Central memory CD8-positive, alpha-beta T cell (primary cell): Measurements from ENCODE around the gene TRDN.
"Not testable (repeated sequence)": the region's sequence is repeated elsewhere in the genome, so short reads cannot be mapped to it uniquely, and the experiment has no call there.

ENCODE experiments used
- ATAC-seq: fragments of 150-1000 bp; cut with Tn5 transposase; replicated peaks from 2 replicates; pipeline ENCODE4 v1.10.0; 2022; ENCODE audit warnings: mild to moderate bottlenecking, moderate FRiP score, moderate number of reproducible peaks; ENCODE audit not compliant: poor library complexity, severe bottlenecking; ENCODE audit errors: extremely low read depth
- DNase-seq, 2 donors: peaks; one replicate each; pipeline ENCODE4 v3.0.0; 2021; ENCODE audit warnings: low spot score in 2 of 2
- H3K27ac Mint-ChIP-seq: one replicate; pipeline ENCODE4 v1.8.0; 2022; ENCODE audit warnings: low read depth, mild to moderate bottlenecking, moderate library complexity, mixed read lengths
- H3K27me3 Mint-ChIP-seq: one replicate; pipeline ENCODE4 v1.8.0; 2022; ENCODE audit warnings: mixed read lengths
- H3K36me3 Mint-ChIP-seq: one replicate; pipeline ENCODE4 v1.8.0; 2022; ENCODE audit warnings: mild to moderate bottlenecking, moderate library complexity, mixed read lengths; ENCODE audit not compliant: insufficient read depth
- H3K4me1 Mint-ChIP-seq: one replicate; pipeline ENCODE4 v1.8.0; 2022; ENCODE audit warnings: mixed read lengths
- H3K4me3 Mint-ChIP-seq: one replicate; pipeline ENCODE4 v1.8.0; 2022; ENCODE audit warnings: mild to moderate bottlenecking, moderate library complexity, mixed read lengths
- H3K9me3 Mint-ChIP-seq: one replicate; pipeline ENCODE4 v1.8.0; 2022; ENCODE audit warnings: mixed read lengths

TRDN gene

DNA sequence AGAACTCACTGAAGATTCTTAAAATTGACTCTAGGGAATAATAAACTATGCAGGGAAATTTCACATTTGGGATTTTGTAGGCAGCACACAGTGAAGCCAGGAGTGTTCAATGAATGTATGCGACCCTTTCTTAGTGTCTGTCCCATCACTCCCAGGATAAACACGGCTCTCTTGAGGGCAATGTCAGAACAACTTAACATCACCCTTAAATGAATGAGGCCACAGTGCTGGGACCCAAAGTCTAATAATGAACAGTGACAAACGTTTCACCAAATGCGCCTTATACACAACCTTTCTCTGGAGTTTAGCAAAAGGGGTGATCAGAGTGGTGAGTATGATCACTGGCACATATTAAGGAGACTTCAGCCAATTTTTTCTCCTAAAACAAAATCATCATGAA, 403.4 kb downstream of the TRDN start:
- Mint-ChIP-seq H3K27ac (no peak overlapping the region), H3K9me3 (peaks cover 13% of the 10 kb centered on the region), H3K4me3 (no peak overlapping the region), H3K36me3 (no peaks in the 10 kb centered on the region), H3K4me1 (no peaks in the 10 kb centered on the region), H3K27me3 (no peaks in the 10 kb centered on the region)
- DNase-seq (no peak), ATAC-seq (no peak)

DNA sequence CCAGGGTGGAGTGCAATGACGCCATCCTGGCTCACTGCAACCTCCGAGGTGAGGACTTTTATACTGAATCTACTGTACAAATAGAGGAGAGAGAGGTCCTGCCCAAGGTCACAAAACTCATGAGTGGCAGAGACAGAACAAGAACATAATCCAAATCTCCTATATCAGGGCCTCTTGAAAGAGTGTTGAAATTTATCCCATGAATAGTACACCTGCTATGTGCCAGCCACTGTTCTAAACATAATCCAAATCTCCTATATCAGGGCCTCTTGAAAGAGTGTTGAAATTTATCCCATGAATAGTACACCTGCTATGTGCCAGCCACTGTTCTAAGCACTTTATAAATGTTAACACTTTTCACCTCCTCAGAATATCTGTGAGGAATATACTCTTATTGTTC, 409.0 kb downstream of the TRDN start:
- not testable (repeated sequence) for H3K4me3 Mint-ChIP-seq, H3K36me3 Mint-ChIP-seq, ATAC-seq, H3K4me1 Mint-ChIP-seq, H3K27ac Mint-ChIP-seq, H3K27me3 Mint-ChIP-seq, DNase-seq
- peaks cover 20% of the 10 kb centered on the region for H3K9me3 Mint-ChIP-seq

DNA sequence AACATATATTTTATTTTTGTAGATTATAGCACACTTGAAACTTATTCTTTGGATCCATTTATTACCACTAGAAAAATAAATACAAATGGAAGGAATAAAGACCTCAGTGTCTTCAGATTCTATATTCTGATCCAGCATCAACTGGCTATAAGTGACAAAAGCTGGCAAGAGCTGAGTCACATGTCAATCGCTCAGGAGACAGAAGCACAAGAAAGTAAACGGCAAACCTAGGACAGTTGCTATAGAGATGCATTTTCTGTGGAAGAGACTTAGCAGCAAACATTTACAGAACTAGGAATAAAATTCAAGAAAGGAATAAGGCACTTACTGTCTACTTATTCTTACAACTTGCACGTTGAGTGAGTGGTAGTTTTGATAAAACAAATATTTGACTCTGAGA, 410.4 kb downstream of the TRDN start:
- Mint-ChIP-seq H3K36me3 (no peaks in the 10 kb centered on the region), H3K27ac (no peak overlapping the region), H3K4me3 (no peak overlapping the region), H3K9me3 (peaks cover 8% of the 10 kb centered on the region), H3K27me3 (no peaks in the 10 kb centered on the region), H3K4me1 (no peaks in the 10 kb centered on the region)
- no peak for ATAC-seq
- DNase-seq = no peak

DNA sequence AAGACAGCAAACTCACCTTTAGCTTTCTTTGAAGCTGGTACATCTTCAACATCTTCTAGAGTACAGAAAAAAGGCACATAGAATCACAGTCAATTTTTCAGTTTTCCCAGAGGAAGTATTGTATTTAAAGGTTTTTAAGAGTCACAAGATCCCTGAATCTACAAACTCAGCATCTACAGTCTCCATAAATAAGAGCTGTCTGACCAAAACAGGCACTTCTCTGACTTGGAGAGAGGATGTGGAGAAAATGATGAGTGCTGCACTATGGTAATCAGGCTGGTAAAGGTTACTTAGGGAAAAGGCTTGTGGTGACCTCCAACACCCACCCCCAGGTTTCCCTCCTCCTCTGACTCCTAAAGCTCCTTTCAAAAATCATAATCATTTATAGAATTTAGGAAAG, 412.7 kb downstream of the TRDN start:
- ATAC-seq (no peak), DNase-seq (no peak)
- Mint-ChIP-seq H3K4me3 (no peak overlapping the region), H3K27me3 (no peaks in the 10 kb centered on the region), H3K9me3 (peaks cover 8% of the 10 kb centered on the region), H3K4me1 (no peaks in the 10 kb centered on the region), H3K27ac (no peak overlapping the region), H3K36me3 (no peaks in the 10 kb centered on the region)

DNA sequence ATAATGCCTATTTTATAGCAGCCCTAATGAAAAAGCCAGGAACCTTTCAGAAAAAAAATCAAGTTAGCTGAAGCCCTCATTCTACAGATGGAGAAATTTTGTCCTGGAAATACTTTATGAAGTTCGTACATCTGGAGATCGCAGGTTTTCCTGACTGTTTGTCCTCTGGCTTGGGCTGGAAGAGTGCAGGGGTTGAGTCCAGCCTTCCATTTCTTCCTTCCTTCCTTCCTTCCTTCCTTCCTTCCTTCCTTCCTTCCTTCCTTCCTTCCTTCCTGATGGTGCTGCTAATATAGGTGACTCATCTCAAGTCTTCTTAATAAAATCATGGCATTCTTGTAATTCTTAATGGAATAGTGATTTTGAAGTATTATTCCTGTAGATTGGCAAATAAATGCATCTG, 413.3 kb downstream of the TRDN start:
- Mint-ChIP-seq H3K9me3 (peaks cover 8% of the 10 kb centered on the region), H3K27me3 (no peaks in the 10 kb centered on the region), H3K4me3 (no peak overlapping the region), H3K27ac (no peak overlapping the region), H3K4me1 (no peaks in the 10 kb centered on the region), H3K36me3 (no peaks in the 10 kb centered on the region)
- DNase-seq (no peak), ATAC-seq (no peak)

DNA sequence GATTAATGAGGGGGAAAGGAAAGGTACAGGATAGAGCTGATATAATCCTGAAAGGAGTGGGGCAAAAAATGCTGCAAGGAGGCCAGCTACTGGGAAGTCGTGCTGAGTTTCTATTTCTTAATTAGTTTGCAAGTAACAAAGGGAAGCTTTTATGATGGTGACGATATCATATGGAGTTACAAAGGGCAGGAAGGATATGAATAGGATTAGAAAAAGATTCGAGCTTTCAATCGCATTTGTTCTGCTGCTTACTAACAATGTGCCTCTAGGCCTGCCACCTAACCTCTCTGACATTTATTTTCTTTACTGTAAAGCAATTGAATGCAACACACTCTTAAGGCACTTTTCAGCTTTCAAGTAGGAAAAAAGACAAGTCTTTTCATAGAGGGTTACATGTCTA, 421.5 kb downstream of the TRDN start:
- Mint-ChIP-seq H3K36me3 (no peaks in the 10 kb centered on the region), H3K4me1 (no peaks in the 10 kb centered on the region), H3K9me3 (peaks cover 6% of the 10 kb centered on the region), H3K27ac (no peak overlapping the region), H3K4me3 (no peak overlapping the region), H3K27me3 (no peaks in the 10 kb centered on the region)
- ATAC-seq = no peak
- no peak for DNase-seq

DNA sequence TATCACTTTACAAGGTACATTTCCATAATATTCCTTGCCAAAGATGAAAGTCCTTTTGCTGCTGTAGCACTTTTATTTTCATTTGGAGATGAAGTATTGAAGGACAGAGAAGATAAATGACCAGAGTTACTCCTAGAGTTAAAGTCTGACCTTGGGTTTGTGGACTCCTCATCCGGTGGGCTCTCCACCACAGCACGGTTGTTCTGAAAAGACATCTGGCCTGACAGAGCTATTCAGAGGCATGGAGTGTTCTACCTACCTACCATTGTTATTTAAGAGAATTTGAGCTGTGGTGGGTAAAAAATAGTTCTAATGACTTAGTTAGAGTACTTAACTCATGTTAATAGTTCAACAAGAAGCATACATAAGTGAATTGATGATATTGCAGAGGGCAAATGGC, 422.3 kb downstream of the TRDN start:
- Mint-ChIP-seq H3K4me1 (no peaks in the 10 kb centered on the region), H3K9me3 (peaks cover 6% of the 10 kb centered on the region), H3K4me3 (no peak overlapping the region), H3K27ac (no peak overlapping the region), H3K36me3 (no peaks in the 10 kb centered on the region), H3K27me3 (no peaks in the 10 kb centered on the region)
- no peak for DNase-seq
- ATAC-seq = no peak

DNA sequence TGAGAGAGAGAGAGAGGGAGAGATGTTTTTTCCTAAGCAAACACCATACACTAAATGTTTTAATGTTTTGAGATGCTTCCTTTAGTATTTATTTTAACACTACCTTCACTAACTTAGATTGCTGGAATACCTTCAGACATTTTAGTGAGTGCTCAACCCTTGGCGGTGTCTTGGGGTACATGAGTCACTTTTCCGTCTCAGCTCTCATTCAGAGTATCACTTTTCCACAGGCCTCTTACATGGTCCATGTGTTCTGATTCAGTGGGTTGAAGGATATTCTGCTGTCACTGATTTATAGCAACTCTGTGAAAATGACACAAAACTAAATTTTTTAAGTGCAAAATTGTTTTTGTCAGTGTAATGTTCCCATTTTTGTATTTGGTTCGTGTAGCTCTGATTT, 422.8 kb downstream of the TRDN start:
- DNase-seq = no peak
- no peaks in the 10 kb centered on the region for H3K4me1 Mint-ChIP-seq
- no peak for ATAC-seq
- no peaks in the 10 kb centered on the region for H3K27me3 Mint-ChIP-seq
- peaks cover 6% of the 10 kb centered on the region for H3K9me3 Mint-ChIP-seq
- no peak overlapping the region for H3K27ac Mint-ChIP-seq
- no peaks in the 10 kb centered on the region for H3K36me3 Mint-ChIP-seq
- H3K4me3 Mint-ChIP-seq = no peak overlapping the region

DNA sequence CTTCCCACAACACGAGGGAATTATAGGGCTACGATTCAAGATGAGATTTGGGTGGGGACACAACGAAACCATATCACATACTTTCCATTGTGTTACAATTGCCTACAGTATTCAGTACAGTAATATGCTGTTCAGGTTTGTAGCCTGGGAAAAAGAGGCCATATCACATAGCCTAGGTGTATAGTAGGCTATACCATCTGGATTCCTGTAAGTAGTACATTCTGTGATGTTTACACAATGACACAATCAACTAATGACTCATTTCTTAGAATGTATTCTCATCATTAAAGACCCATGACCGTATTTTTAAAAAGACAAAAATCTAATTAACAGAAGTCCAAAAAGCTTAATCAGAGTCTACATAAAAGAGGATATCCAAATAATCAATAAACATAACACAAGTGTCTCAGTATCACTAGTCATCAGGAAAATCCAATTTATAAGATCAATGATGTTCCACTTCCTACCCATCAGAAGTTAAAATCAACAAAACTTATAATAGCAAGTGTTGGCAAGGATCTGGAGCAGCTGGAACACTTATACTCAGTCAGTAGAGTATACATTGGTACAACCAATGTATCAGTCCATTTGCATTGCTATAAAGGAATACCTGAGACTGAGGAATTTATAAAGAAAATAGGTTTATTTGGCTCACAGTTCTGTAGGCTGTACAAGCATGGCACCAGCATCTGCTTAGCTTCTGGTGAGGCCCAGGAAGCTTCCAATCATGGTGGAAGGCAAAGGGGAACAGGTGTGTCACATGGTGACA, 424.8 kb downstream of the TRDN start:
- Mint-ChIP-seq H3K4me1 (no peaks in the 10 kb centered on the region), H3K4me3 (no peak overlapping the region), H3K27ac (no peak overlapping the region), H3K36me3 (no peaks in the 10 kb centered on the region), H3K9me3 (peaks cover 6% of the 10 kb centered on the region), H3K27me3 (no peaks in the 10 kb centered on the region)
- DNase-seq (no peak), ATAC-seq (no peak)

DNA sequence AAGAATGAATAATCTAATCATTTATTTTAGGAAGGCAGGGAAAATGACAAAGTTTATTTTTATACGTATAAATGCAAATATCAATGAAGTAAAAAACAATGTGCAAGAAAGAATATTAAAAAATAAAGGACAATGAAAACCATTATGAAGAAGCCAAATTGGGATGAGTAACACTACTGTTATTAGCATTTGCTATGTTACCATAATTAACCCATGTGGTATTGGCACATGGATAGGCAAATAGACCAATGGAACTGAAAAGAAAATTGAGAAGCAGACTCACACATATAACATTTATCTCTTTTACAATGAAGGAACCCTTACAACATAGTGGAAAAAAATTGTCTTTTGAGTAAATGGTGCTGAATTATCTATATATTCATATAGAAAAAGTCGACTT, 426.1 kb downstream of the TRDN start:
- H3K27ac Mint-ChIP-seq = no peak overlapping the region
- H3K4me1 Mint-ChIP-seq = no peaks in the 10 kb centered on the region
- peaks cover 6% of the 10 kb centered on the region for H3K9me3 Mint-ChIP-seq
- H3K36me3 Mint-ChIP-seq = no peaks in the 10 kb centered on the region
- DNase-seq (no peak), ATAC-seq (no peak)
- no peaks in the 10 kb centered on the region for H3K27me3 Mint-ChIP-seq
- no peak overlapping the region for H3K4me3 Mint-ChIP-seq

DNA sequence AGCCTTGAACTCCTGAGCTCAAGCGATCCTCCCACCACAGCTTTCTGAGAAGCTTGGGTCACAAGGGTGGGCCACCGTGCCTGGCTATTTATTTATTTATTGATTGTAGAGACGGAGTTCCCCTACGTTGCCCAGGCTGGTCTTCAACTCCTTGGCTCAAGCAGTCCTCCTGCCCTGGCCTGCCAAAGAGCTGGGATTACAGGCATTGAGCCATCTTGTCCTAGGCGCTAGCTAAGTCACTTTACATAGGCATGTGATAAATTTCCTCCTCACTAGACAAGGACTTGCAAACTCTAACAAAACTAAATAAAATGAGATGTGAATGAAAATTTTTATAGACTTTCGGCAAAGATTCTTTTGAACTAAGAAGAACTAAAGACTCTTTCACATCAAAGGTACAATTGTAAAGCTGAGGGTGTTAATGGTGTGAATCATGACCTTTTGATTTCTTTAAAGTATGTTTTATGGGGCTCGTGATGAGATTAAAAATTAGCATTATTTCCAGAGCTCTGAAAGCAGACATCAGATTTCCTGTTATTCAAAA, 428.7 kb downstream of the TRDN start:
- Mint-ChIP-seq H3K27ac (no peak overlapping the region), H3K27me3 (no peaks in the 10 kb centered on the region), H3K36me3 (no peaks in the 10 kb centered on the region), H3K4me1 (no peaks in the 10 kb centered on the region), H3K9me3 (peaks cover 1% of the 10 kb centered on the region), H3K4me3 (no peak overlapping the region)
- DNase-seq = no peak
- no peak for ATAC-seq

DNA sequence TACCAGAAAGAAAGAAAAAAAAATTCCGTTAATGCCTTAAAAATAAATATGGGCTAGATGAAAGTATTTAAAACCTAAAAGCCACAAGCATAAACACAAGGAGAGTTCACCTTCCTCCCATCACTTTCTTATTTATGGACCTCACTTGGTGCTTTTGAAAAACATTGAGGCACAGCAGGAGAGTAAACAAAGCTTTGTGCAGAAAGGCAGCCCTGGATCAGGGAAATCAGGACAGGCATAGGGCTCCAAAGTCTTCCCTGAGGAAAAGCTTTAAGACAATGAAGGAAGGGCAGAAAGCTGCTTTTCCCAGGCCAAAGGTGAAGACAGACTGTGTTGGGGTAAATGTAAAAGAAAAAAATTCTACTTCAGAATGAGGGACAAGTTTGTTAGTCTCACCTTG, 432.8 kb downstream of the TRDN start:
- Mint-ChIP-seq H3K27ac (no peak overlapping the region), H3K36me3 (no peaks in the 10 kb centered on the region), H3K27me3 (no peaks in the 10 kb centered on the region), H3K4me3 (no peak overlapping the region), H3K4me1 (no peaks in the 10 kb centered on the region), H3K9me3 (peaks cover 13% of the 10 kb centered on the region)
- ATAC-seq (no peak), DNase-seq (no peak)

DNA sequence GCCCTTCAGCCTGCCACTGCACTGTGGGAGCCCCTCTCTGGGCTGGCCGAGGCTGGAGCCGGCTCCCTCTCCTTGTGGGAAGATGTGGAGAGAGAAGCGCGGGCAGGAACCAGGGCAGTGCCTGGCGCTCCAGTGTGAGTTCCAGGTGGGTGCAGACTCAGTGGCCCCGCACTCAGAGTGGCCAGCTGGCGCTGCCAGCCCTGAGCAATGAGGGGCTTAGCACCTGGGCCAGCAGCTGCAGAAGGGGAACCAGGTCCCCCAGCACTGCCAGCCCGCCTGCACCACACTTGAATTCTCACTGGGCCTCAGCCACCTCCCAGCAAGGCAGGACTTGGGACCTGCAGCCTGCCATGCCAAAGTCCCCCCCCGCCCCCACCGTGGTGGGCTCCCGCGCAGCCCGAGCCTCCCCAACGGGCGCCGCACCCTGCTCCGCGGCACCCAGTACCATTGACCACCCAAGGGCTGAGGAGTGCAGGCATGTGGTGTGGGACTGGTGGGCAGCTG, 434.8 kb downstream of the TRDN start:
- ATAC-seq = no peak
- no peaks in the 10 kb centered on the region for H3K4me1 Mint-ChIP-seq
- no peak for DNase-seq
- H3K27ac Mint-ChIP-seq = no peak overlapping the region
- H3K4me3 Mint-ChIP-seq = no peak overlapping the region
- no peaks in the 10 kb centered on the region for H3K27me3 Mint-ChIP-seq
- peaks cover 16% of the 10 kb centered on the region for H3K9me3 Mint-ChIP-seq
- no peaks in the 10 kb centered on the region for H3K36me3 Mint-ChIP-seq
